A549 (cell line): ENCODE data around the gene SMARCA4. TPM values are rescaled to one million over a fixed set of nuclear protein-coding genes. Genes with fewer than 3 reads are reported as not detected.

Experiments
- ATAC-seq, 2 experiments: fragments of 200-7000 bp in 1 of 2; fragments of >200 bp in 1 of 2; cut with Nextera tagmentation in 1 of 2; cut with Tn5 transposase in 1 of 2; 3 replicates each; pipeline versions ENCODE4 v1.8.0 to v1.9.1; 2018 to 2020; ENCODE audit warnings: mild to moderate bottlenecking in 1 of 2, moderate library complexity in 1 of 2
- CTCF ChIA-PET: fragments of 300-600 bp; sonication (Branson Sonifier 250); formaldehyde crosslinking; extraction: SDS; loops from one replicate; lab custom pipeline; 2021; ENCODE audit warnings: antibody characterized with exemption, inconsistent platforms; lab: Yijun Ruan, JAX
- POLR2A ChIA-PET: fragments of 350-600 bp; formaldehyde crosslinking; extraction: SDS; loops from one replicate; lab custom pipeline; 2021; ENCODE audit warnings: antibody characterized with exemption, inconsistent platforms; lab: Yijun Ruan, JAX
- DNase-seq, 2 experiments: peaks; one replicate each; pipeline versions ENCODE4 v3.0.0 to v3.0.0-alpha.2; 2011 to 2016; ENCODE audit warnings: low read depth in 1 of 2, low spot score in 1 of 2
- FAIRE-seq: peaks from 2 replicates; lab custom pipeline; 2011; peaks lifted over from hg19 to GRCh38; lab: Jason Lieb, UNC
- H3K27ac ChIP-seq, 2 experiments: fragments of >200 bp; sonication (Bioruptor Twin); formaldehyde crosslinking; 3 replicates each; pipeline ENCODE4 v1.5.1; 2016 to 2017
- H3K4me1 ChIP-seq: fragments of >200 bp; sonication (Bioruptor Twin); formaldehyde crosslinking; 3 replicates; pipeline ENCODE4 v1.6.1; 2016
- H3K4me2 ChIP-seq: fragments of >200 bp; sonication (Bioruptor Twin); formaldehyde crosslinking; 3 replicates; pipeline ENCODE4 v1.6.1; 2016
- H3K4me3 ChIP-seq: fragments of >200 bp; sonication (Bioruptor Twin); formaldehyde crosslinking; 3 replicates; pipeline ENCODE4 v1.5.1; 2016
- H3K9me3 ChIP-seq: fragments of >200 bp; sonication (Bioruptor Twin); formaldehyde crosslinking; 3 replicates; pipeline ENCODE4 v1.6.1; 2016
- BCL3 ChIP-seq: fragments of >200 bp; sonication (Bioruptor Twin); formaldehyde crosslinking; IDR thresholded peaks from 3 replicates; pipeline ENCODE4 v1.6.1; 2016
- BHLHE40 ChIP-seq: IDR thresholded peaks from 2 replicates; pipeline ENCODE4 v1.6.1; 2012; ENCODE audit warnings: low read depth, low read length, inconsistent platforms
- CEBPB ChIP-seq, 2 experiments: fragments of >200 bp in 1 of 2; sonication (Bioruptor Twin) in 1 of 2; formaldehyde crosslinking in 1 of 2; IDR thresholded peaks; 2 replicates each; pipeline ENCODE4 v1.6.1; 2012 to 2016
- CHD2 ChIP-seq: fragments of 150-350 bp; IDR thresholded peaks from 2 replicates; pipeline ENCODE4 v1.6.1; 2014; ENCODE audit warnings: low read length; ENCODE audit not compliant: partially characterized antibody
- EHMT2 ChIP-seq: fragments of 200-600 bp; sonication (generic); IDR thresholded peaks from 2 replicates; pipeline ENCODE4 v1.6.1; 2016; ENCODE audit warnings: antibody characterized with exemption, low read depth, mild to moderate bottlenecking, moderate library complexity
- ELK1 ChIP-seq: fragments of 150-350 bp; IDR thresholded peaks from 2 replicates; pipeline ENCODE4 v1.6.1; 2014; ENCODE audit warnings: low read depth, mild to moderate bottlenecking, low read length
- FOSB ChIP-seq: fragments of 250-450 bp; sonication (Bioruptor Pico); IDR thresholded peaks from 2 replicates; pipeline ENCODE4 v1.5.0; 2020; ENCODE audit warnings: mild to moderate bottlenecking, moderate library complexity
- HEYL ChIP-seq: fragments of 250-450 bp; sonication (Bioruptor Pico); IDR thresholded peaks from 2 replicates; pipeline ENCODE4 v1.8.0; 2021; ENCODE audit warnings: mild to moderate bottlenecking, moderate library complexity
- HOXA7 ChIP-seq: fragments of 250-450 bp; sonication (Bioruptor Pico); IDR thresholded peaks from 2 replicates; pipeline ENCODE4 v1.5.0; 2020; ENCODE audit warnings: mild to moderate bottlenecking, moderate library complexity
- HOXB5 ChIP-seq: fragments of 250-450 bp; sonication (Bioruptor Pico); IDR thresholded peaks from 2 replicates; pipeline ENCODE4 v1.5.0; 2020; ENCODE audit warnings: mild to moderate bottlenecking, moderate library complexity
- JUNB ChIP-seq: fragments of >200 bp; sonication (Bioruptor Twin); formaldehyde crosslinking; IDR thresholded peaks from 2 replicates; pipeline ENCODE4 v1.6.1; 2016
- KDM1A ChIP-seq: fragments of 200-600 bp; sonication (generic); IDR thresholded peaks from 2 replicates; pipeline ENCODE4 v1.6.1; 2016; ENCODE audit warnings: low read depth, mild to moderate bottlenecking
- MAX ChIP-seq: IDR thresholded peaks from 2 replicates; pipeline ENCODE4 v1.6.1; 2012
- NPAS2 ChIP-seq: fragments of 250-450 bp; sonication (Bioruptor Pico); IDR thresholded peaks from 2 replicates; pipeline ENCODE4 v1.8.0; 2022; ENCODE audit warnings: mild to moderate bottlenecking, moderate library complexity, borderline replicate concordance
- NR3C1 ChIP-seq: fragments of >200 bp; sonication (Bioruptor Twin); formaldehyde crosslinking; IDR thresholded peaks from 3 replicates; pipeline ENCODE4 v1.6.1; 2017
- PHF8 ChIP-seq: fragments of 200-600 bp; sonication (generic); IDR thresholded peaks from 2 replicates; pipeline ENCODE4 v1.6.1; 2016; ENCODE audit warnings: low read depth, mild to moderate bottlenecking, antibody characterized with exemption, moderate library complexity, borderline replicate concordance
- POLR2A ChIP-seq: IDR thresholded peaks from 2 replicates; pipeline ENCODE4 v1.6.1; 2012; ENCODE audit warnings: mild to moderate bottlenecking, low read length
- RAD21 ChIP-seq, 2 experiments: fragments of >200 bp in 1 of 2; sonication (Bioruptor Twin) in 1 of 2; formaldehyde crosslinking in 1 of 2; IDR thresholded peaks in 1 of 2; conservative IDR thresholded peaks in 1 of 2; 2 replicates in 1 of 2; 3 replicates in 1 of 2; pipeline ENCODE4 v1.6.1; 2012 to 2018; ENCODE audit warnings: inconsistent platforms in 1 of 2
- RCOR1 ChIP-seq: fragments of 150-350 bp; IDR thresholded peaks from 2 replicates; pipeline ENCODE4 v1.6.1; 2014; ENCODE audit warnings: antibody characterized with exemption, low read length, low read depth
- SMC3 ChIP-seq: fragments of >200 bp; sonication (Bioruptor Twin); formaldehyde crosslinking; IDR thresholded peaks from 3 replicates; pipeline ENCODE4 v1.6.1; 2018; ENCODE audit warnings: inconsistent platforms
- SREBF2 ChIP-seq: fragments of 450-650 bp; IDR thresholded peaks from 2 replicates; pipeline ENCODE4 v1.6.1; 2014; ENCODE audit warnings: mild to moderate bottlenecking, moderate library complexity
- TFCP2L1 ChIP-seq: fragments of 250-450 bp; sonication (Bioruptor Pico); IDR thresholded peaks from 2 replicates; pipeline ENCODE4 v1.5.0; 2021; ENCODE audit warnings: mild to moderate bottlenecking
- TP53 ChIP-seq: fragments of 250-450 bp; sonication (Bioruptor Pico); IDR thresholded peaks from 2 replicates; pipeline ENCODE4 v1.5.0; 2021; ENCODE audit warnings: mild to moderate bottlenecking, moderate library complexity
- ZFP36 ChIP-seq: fragments of 450-650 bp; IDR thresholded peaks from 2 replicates; pipeline ENCODE4 v1.6.1; 2014; ENCODE audit warnings: borderline replicate concordance; ENCODE audit not compliant: partially characterized antibody
- WGBS: methylation state at CpG from one replicate; pipeline ENCODE4 v1.1.6; 2017; ENCODE audit errors: missing lambda C conversion rate; 5-methylcytosine and 5-hydroxymethylcytosine counted together
- polyA plus RNA-seq, 4 experiments: library from polyadenylated mRNA; depleted of rRNA in 3 of 4; stranded (reverse); fragments of >200 nt; fragmentation: RNase III in 1 of 4; extraction: RNeasy Plus Mini Kit Qiagen cat#74134 plus additional on column Dnase treatment in 1 of 4; gene quantifications; 2 replicates in 3 of 4; 3 replicates in 1 of 4; pipeline ENCODE4 v1.2.3, GENCODE V29; 2011 to 2017
- TF ChIP-seq, protein P1 (sequence below): IDR thresholded peaks from 2 replicates; pipeline ENCODE4 v1.6.1; 2012; ENCODE audit warnings: low read depth, borderline replicate concordance
- TF ChIP-seq, protein P2 (sequence below): fragments of 200-600 bp; sonication (generic); IDR thresholded peaks from 2 replicates; pipeline ENCODE4 v1.6.1; 2016; ENCODE audit warnings: antibody characterized with exemption, mild to moderate bottlenecking, moderate library complexity

Gene SMARCA4
- polyA plus RNA-seq, 2 of the 4 experiments (the other 2 are of a cell fraction), result 8.1 to 11.9 TPM

- FAIRE-seq (no peak), DNase-seq (no peak), ATAC-seq (no peak)
- CTCF ChIA-PET, result interaction anchor here (0.8 to 1.6 kb wide), 2 partner anchors 39 to 45 kb away, joined by 3 to 5 read pairs; no protein-coding TSS in a partner anchor
- H3K4me1 ChIP-seq, result peaks cover 5% of the 10 kb centered on the region; the same call in 1 of the 3 replicates
- H3K4me2 ChIP-seq, result no peak overlapping the region
- H3K4me3 ChIP-seq, result no peak overlapping the region
- WGBS, result 93% methylated on average over 7 of the region's 8 CpGs
- no peaks in the 10 kb centered on the region for H3K9me3 ChIP-seq
- no peak overlapping the region for H3K27ac ChIP-seq
- POLR2A ChIA-PET, result no interaction called here
- TF ChIP-seq BCL3 (no peak), SREBF2 (no peak), CHD2 (no peak), NPAS2 (CRISPR knock-in tag) (no peak), HEYL (CRISPR knock-in tag) (no peak), JUNB (no peak), RCOR1 (no peak), MAX (no peak), BHLHE40 (no peak), CEBPB (IDR thresholded peaks at IDR 0.05) (no peak), SMC3 (no peak), ELK1 (no peak), POLR2A (no peak), EHMT2 (no peak), TP53 (CRISPR knock-in tag) (no peak), FOSB (CRISPR knock-in tag) (no peak), HOXB5 (CRISPR knock-in tag) (no peak)
- TF ChIP-seq, protein P1, sequence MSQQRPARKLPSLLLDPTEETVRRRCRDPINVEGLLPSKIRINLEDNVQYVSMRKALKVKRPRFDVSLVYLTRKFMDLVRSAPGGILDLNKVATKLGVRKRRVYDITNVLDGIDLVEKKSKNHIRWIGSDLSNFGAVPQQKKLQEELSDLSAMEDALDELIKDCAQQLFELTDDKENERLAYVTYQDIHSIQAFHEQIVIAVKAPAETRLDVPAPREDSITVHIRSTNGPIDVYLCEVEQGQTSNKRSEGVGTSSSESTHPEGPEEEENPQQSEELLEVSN, result no peak
- TF ChIP-seq, protein P2, sequence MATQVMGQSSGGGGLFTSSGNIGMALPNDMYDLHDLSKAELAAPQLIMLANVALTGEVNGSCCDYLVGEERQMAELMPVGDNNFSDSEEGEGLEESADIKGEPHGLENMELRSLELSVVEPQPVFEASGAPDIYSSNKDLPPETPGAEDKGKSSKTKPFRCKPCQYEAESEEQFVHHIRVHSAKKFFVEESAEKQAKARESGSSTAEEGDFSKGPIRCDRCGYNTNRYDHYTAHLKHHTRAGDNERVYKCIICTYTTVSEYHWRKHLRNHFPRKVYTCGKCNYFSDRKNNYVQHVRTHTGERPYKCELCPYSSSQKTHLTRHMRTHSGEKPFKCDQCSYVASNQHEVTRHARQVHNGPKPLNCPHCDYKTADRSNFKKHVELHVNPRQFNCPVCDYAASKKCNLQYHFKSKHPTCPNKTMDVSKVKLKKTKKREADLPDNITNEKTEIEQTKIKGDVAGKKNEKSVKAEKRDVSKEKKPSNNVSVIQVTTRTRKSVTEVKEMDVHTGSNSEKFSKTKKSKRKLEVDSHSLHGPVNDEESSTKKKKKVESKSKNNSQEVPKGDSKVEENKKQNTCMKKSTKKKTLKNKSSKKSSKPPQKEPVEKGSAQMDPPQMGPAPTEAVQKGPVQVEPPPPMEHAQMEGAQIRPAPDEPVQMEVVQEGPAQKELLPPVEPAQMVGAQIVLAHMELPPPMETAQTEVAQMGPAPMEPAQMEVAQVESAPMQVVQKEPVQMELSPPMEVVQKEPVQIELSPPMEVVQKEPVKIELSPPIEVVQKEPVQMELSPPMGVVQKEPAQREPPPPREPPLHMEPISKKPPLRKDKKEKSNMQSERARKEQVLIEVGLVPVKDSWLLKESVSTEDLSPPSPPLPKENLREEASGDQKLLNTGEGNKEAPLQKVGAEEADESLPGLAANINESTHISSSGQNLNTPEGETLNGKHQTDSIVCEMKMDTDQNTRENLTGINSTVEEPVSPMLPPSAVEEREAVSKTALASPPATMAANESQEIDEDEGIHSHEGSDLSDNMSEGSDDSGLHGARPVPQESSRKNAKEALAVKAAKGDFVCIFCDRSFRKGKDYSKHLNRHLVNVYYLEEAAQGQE, result no peak
These were observed 20.5 kb downstream of the SMARCA4 start for GRCh38 chr19:10981252-10981895.

DNA sequence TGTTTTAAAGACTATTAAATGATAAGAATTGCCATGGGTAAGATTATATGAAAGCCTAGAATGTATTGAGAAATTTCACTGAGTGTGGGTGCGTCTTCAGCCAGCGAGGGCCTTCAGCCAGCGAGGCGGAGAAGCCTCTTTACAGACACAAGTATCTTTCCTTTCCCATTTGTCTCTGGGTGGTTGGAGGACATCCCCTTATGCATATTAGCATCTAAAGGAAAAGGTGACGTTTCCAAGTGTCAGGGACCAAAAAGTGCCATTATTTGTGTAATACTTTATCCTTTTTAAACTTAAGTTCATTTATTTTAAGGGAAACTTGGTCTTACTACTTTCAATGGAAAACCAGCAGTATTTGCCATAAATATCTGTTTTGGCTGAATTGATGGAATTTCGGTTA is 22.2 kb downstream of the SMARCA4 start:
- FAIRE-seq, result no peak
- ChIA-PET CTCF (interaction anchor here (1.0 kb wide), 1 partner anchor 42 kb away, joined by 4 read pairs; no protein-coding TSS in a partner anchor), POLR2A (no interaction called here)
- 94% methylated on average over 6 of the region's 6 CpGs for WGBS
- ATAC-seq, result no peak
- no peak for DNase-seq
- H3K9me3 ChIP-seq, result no peaks in the 10 kb centered on the region
- no peaks in the 10 kb centered on the region for H3K4me1 ChIP-seq
- no peak overlapping the region for H3K4me2 ChIP-seq
- no peak overlapping the region for H3K27ac ChIP-seq
- H3K4me3 ChIP-seq, result no peak overlapping the region
- TF ChIP-seq NR3C1 (no peak), HOXA7 (CRISPR knock-in tag) (no peak), ZFP36 (no peak), NPAS2 (CRISPR knock-in tag) (no peak), TFCP2L1 (no peak), CEBPB (IDR thresholded peaks at IDR 0.05) (no peak), KDM1A (no peak), RAD21 (conservative IDR thresholded peaks at IDR 0.05 in 1 of 2, IDR thresholded peaks at IDR 0.05 in 1 of 2) (no peak), PHF8 (no peak)
- TF ChIP-seq, protein P2, result no peak
- TF ChIP-seq, protein P1, result no peak
